Fibroblast of mammary gland (primary cell): ENCODE data around the gene GNA14.
"Not testable (repeated sequence)": the region's sequence is repeated elsewhere in the genome, so short reads cannot be mapped to it uniquely, and the experiment has no call there.

ENCODE experiments used
- DNase-seq: peaks from one replicate; pipeline ENCODE4 v3.0.0-alpha.2; 2010; ENCODE audit warnings: low read depth
- H3K4me3 ChIP-seq: 2 replicates; pipeline ENCODE4 v1.5.1; 2011; ENCODE audit warnings: low read depth, mild to moderate bottlenecking, low read length, moderate library complexity; ENCODE audit not compliant: control insufficient read depth
- TF ChIP-seq, protein P1 (sequence below): conservative IDR thresholded peaks from 2 replicates; pipeline ENCODE4 v1.5.1; 2011; ENCODE audit warnings: low read depth, low read length, inconsistent platforms; ENCODE audit not compliant: control insufficient read depth, insufficient read depth

The GNA14 gene

GRCh38 chr9:77421506-77422265, 226.4 kb downstream of the GNA14 start:
- no peak overlapping the region for H3K4me3 ChIP-seq
- no peak for DNase-seq
- TF ChIP-seq, protein P1, sequence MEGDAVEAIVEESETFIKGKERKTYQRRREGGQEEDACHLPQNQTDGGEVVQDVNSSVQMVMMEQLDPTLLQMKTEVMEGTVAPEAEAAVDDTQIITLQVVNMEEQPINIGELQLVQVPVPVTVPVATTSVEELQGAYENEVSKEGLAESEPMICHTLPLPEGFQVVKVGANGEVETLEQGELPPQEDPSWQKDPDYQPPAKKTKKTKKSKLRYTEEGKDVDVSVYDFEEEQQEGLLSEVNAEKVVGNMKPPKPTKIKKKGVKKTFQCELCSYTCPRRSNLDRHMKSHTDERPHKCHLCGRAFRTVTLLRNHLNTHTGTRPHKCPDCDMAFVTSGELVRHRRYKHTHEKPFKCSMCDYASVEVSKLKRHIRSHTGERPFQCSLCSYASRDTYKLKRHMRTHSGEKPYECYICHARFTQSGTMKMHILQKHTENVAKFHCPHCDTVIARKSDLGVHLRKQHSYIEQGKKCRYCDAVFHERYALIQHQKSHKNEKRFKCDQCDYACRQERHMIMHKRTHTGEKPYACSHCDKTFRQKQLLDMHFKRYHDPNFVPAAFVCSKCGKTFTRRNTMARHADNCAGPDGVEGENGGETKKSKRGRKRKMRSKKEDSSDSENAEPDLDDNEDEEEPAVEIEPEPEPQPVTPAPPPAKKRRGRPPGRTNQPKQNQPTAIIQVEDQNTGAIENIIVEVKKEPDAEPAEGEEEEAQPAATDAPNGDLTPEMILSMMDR: no peak

GRCh38 chr9:77420641-77421040, 227.5 kb downstream of the GNA14 start:
- no peak overlapping the region for H3K4me3 ChIP-seq
- TF ChIP-seq, protein P1: no peak
- DNase-seq: no peak

DNA sequence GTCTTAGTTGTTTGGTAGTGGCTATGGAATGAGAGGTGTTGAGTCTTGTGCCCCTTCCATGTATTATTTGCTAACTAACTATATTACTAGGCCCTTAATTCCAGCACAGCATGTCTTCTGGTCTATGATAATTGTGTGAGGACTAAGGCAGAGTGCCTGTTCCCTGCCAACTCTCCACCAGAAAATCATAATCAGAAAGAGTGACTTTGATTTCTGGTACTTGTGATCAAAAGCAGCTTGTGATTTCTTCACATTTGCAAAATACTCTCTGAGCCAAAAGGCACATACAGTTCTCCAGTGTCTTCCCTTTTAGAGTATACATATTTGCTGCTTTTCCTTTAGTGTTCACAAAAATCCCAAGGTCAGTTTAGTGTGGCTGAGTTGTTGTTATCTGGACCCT, 229.9 kb downstream of the GNA14 start:
- H3K4me3 ChIP-seq: no peak overlapping the region
- DNase-seq: no peak
- TF ChIP-seq, protein P1: no peak

DNA sequence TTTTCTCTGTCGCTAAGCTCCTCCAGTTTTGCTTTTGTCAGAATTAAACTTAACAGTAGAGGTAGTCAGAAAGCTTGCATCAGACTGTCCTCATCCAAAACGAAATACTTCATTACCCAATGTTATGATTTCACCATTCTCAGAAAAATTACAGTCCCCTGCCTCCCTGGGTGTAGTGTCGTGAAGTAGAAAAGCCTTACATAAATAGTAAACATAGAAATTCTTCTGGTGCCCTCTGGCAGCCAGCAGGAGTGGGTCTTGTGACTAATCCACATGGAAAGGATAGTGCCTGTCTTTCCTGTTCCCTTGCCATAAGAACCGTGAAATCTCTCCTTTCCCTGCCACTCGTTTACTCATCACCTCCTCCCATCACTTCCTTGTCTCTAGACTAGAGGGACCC, 230.6 kb downstream of the GNA14 start:
- H3K4me3 ChIP-seq: no peak overlapping the region
- peak; percentile 70 for DNase-seq
- TF ChIP-seq, protein P1: no peak

DNA sequence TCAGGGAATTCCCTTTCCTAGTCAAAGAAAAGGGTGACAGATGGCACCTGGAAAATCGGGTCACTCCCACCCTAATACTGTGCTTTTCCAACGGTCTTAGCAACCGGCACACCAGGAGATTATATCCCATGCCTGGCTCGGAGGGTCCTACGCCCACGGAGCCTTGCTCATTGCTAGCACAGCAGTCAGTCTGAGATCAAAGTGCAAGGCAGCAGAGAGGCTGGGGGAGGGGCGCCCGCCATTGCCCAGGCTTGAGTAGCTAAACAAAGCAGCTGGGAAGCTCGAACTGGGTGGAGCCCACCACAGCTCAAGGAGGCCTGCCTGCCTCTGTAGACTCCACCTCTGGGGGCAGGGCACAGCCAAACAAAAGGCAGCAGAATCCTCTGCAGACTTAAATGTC, 239.6 kb downstream of the GNA14 start:
- H3K4me3 ChIP-seq, DNase-seq: not testable (repeated sequence)

- TF ChIP-seq, protein P1: no peak
- no peak overlapping the region for H3K4me3 ChIP-seq
- peak; percentile 73 for DNase-seq
Observed at GRCh38 chr9:77403239-77403638, 244.9 kb downstream of the GNA14 start.

DNA sequence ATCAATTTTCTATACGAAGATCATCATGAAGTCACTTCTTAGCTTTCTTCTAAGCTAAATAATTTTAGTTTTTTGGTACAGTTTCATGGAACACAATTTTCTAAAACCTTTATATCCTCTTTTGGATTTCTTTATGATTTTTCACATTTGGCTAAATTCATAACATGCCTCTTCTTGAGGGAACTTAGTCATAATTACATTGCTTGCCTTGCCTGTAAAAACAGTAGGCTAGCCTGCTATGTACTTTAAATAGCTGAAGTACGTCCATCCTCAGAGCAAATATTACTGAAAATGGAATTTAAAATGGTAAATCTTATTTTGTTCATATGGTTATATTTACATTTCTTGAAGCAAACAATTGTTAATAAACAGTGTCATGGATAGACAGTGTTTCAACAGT, 245.8 kb downstream of the GNA14 start:
- TF ChIP-seq, protein P1: no peak
- H3K4me3 ChIP-seq: no peak overlapping the region
- peak; percentile 49 for DNase-seq
